Mammary epithelial cell (primary cell): ENCODE results near the gene RUNX1.

Experiments
- EZH2 ChIP-seq: IDR thresholded peaks from 2 replicates; pipeline ENCODE4 v1.6.1; 2012; ENCODE audit warnings: low read length, inconsistent platforms, borderline replicate concordance
- TF ChIP-seq, protein P1 (sequence below), 2 donors: IDR thresholded peaks in 1 of 2; conservative IDR thresholded peaks in 1 of 2; 2 replicates each; pipeline ENCODE4 v1.5.1; 2011 to 2012; ENCODE audit warnings: inconsistent platforms in 2 of 2, low read length in 2 of 2, mild to moderate bottlenecking in 2 of 2, control low read depth in 1 of 2, low read depth in 1 of 2; ENCODE audit not compliant: insufficient read depth in 1 of 2; ENCODE audit errors: extremely low read depth in 1 of 2

- TF ChIP-seq EZH2: no peak
- TF ChIP-seq, protein P1, sequence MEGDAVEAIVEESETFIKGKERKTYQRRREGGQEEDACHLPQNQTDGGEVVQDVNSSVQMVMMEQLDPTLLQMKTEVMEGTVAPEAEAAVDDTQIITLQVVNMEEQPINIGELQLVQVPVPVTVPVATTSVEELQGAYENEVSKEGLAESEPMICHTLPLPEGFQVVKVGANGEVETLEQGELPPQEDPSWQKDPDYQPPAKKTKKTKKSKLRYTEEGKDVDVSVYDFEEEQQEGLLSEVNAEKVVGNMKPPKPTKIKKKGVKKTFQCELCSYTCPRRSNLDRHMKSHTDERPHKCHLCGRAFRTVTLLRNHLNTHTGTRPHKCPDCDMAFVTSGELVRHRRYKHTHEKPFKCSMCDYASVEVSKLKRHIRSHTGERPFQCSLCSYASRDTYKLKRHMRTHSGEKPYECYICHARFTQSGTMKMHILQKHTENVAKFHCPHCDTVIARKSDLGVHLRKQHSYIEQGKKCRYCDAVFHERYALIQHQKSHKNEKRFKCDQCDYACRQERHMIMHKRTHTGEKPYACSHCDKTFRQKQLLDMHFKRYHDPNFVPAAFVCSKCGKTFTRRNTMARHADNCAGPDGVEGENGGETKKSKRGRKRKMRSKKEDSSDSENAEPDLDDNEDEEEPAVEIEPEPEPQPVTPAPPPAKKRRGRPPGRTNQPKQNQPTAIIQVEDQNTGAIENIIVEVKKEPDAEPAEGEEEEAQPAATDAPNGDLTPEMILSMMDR (conservative IDR thresholded peaks at IDR 0.05 in 1 of 2, IDR thresholded peaks at IDR 0.05 in 1 of 2; ENCODE audit: extremely low read depth in 1 of 2, insufficient read depth in 1 of 2, low read depth in 1 of 2, low read length in 2 of 2): no peak
These were observed 113.2 kb downstream of the RUNX1 start for GRCh38 chr21:34935898-34936297.
